Thyroid gland (tissue), 4 donors: ENCODE measurements around the gene LDLRAD4.

ENCODE experiments used
- POLR2A ChIP-seq, 2 donors: fragments of 450-650 bp; IDR thresholded peaks; one replicate each; pipeline ENCODE4 v1.6.1; 2017; ENCODE audit warnings: antibody characterized with exemption in 2 of 2, mild to moderate bottlenecking in 2 of 2, moderate library complexity in 1 of 2
- TF ChIP-seq, protein P1 (sequence below), 6 experiments: fragments of 200-600 bp in 3 of 6; fragments of 450-650 bp in 3 of 6; sonication (generic) in 3 of 6; IDR thresholded peaks; one replicate each; pipeline ENCODE4 v1.5.1; 2016 to 2019; ENCODE audit warnings: antibody characterized with exemption in 6 of 6, mild to moderate bottlenecking in 2 of 6, inconsistent platforms in 1 of 6, moderate library complexity in 1 of 6

DNA sequence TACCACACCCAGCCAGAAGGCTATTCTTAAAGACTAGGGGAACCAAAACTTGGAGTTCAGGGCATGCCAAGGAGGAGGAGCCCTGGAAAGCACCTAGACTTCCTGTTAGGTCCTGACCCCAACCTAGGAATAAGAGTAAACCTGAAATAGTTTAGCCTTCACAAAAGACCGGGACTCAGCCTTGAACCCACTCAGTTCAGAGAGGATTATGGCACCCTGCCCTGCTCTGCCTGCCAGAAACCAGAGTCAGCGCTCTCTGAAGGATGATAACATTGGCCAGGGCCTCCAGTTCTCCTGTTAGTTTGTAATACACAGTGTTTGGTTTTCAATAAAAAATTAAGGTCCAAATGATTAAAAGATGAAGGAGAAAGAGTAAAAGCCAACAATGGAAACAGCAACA is 96.4 kb downstream of the LDLRAD4 start:
- no peak for TF ChIP-seq POLR2A (IDR thresholded peaks at IDR 0.05)
- TF ChIP-seq, protein P1, sequence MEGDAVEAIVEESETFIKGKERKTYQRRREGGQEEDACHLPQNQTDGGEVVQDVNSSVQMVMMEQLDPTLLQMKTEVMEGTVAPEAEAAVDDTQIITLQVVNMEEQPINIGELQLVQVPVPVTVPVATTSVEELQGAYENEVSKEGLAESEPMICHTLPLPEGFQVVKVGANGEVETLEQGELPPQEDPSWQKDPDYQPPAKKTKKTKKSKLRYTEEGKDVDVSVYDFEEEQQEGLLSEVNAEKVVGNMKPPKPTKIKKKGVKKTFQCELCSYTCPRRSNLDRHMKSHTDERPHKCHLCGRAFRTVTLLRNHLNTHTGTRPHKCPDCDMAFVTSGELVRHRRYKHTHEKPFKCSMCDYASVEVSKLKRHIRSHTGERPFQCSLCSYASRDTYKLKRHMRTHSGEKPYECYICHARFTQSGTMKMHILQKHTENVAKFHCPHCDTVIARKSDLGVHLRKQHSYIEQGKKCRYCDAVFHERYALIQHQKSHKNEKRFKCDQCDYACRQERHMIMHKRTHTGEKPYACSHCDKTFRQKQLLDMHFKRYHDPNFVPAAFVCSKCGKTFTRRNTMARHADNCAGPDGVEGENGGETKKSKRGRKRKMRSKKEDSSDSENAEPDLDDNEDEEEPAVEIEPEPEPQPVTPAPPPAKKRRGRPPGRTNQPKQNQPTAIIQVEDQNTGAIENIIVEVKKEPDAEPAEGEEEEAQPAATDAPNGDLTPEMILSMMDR (IDR thresholded peaks at IDR 0.05), result no peak
